HG03457 (cell line): ENCODE data around the gene HEXB.
"Not testable (repeated sequence)": the region's sequence is repeated elsewhere in the genome, so short reads cannot be mapped to it uniquely, and the experiment has no call there.

ENCODE experiments used
- ATAC-seq: cut with Tn5 transposase; IDR thresholded peaks from one replicate; pipeline ENCODE4 v1.9.1; 2021; ENCODE audit warnings: moderate number of reproducible peaks; ENCODE audit not compliant: unreplicated experiment

HEXB gene

DNA sequence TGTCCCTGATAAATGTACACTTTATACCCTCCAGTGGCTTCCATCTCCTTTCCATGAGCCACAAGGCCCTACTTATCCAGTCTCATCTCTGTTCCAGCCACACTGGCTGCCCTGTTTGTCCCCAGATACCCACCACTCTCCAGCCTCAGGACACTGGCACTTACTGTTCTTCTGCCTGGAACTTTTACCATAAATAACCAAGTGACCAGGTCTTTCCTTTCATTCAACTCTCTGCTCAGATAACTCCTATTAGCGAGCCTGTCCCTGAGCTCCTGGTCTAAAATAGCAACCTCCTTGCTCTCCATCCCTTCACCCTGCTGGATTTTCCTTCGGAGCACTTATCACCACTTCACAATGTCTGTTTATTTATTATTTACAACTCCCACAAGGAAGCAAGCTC is 27.9 kb upstream of the HEXB start:
- no peak for ATAC-seq

- ATAC-seq: no peak
Observed at GRCh38 chr5:74659172-74659571, 25.9 kb upstream of the HEXB start.

GRCh38 chr5:74660140-74660539 is 24.9 kb upstream of the HEXB start:
- no peak for ATAC-seq

DNA sequence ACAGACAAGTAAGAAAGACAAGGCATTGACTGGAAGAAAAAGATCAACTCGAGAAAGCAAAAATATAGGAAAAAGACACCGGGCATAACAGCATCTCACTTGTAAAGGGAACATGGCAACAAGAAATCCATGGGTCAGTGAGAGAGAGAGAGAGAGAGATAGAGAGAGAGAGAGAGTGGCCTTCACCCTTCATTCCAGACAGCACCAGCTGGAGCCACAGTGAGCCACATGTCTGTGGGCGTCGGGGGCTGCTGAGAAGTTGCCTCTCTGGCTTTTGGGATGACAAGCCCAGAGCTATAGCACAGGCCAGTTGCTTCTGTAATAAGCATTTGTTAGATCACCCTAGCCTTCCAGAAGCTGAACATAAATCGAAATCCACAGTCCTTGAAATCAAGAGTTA is 24.2 kb upstream of the HEXB start:
- ATAC-seq: no peak

DNA sequence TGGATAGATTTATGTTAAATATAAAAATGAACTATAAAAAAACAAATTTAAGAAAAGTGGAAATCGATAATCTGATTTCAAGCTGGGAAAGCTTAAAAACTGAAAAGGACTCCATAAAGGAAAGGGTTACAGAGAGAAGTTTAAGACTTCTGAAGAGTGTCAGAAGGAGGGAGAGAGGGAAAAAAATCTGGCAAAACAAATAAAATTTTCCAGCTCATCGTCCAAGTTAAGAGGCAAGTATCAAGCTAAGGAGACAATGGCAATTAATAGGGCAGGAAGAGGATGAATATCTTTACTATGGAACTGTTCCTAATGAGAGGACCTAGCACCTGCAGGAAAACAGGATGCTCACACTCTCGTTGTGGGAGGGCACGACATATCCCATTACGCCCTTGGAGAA is 20.5 kb upstream of the HEXB start:
- no peak for ATAC-seq

DNA sequence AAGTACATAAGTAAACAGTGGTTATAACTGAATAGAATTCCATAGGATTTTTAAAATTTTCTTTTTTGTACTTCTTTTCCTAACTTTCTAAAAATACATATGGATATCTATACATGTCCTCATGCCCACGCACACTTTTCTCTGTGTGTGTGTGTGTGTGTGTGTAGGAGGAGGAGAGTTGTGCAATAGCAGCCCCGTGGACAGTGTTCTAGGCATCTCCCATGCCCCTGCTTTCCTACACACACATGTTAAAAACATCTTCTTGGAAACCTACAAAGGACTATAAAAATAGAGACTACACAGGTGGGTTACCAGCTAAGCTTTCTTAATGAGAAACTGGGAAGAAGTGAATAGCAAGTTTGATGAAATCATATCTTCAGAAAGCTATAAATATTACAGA is 19.8 kb upstream of the HEXB start:
- ATAC-seq: no peak

DNA sequence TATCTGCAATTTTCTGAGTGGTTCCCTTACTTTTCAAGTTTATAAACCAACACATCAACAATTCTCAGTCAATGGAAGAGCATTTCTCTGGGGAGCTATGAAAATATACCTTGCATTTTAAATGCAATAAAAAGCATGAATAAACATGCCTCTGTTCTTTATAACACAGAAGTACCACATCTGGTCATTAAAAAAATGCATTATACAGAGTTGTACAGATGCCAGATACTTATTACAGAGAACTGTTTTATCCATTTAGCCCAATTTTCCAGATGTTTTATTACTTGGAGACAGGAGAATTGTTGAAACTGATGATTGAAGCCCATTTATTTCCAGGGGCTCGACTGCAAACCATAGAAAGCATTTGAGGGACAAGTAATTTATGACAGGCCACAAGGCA is 19.2 kb upstream of the HEXB start:
- no peak for ATAC-seq

DNA sequence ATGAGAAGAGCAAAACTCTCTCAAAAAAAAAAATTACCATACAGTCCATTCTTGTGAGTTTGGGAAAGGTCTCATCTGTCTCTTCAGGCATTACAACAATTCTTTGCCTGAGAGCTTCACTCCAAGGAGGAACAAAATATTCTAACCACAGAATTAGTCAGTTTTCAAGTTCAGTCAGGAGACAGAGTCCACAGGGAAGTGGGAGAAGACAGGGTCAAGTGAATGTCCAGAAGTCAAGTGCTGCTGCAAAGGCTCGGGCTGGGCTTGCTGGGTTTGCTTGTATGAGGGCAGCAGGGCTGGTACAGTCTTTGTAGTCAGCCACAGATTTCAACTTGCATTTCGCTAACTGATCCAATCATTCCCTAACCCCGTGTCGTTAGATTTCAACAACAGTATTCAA is 17.6 kb upstream of the HEXB start:
- no peak for ATAC-seq

GRCh38 chr5:74669821-74670220 is 15.2 kb upstream of the HEXB start:
- no peak for ATAC-seq

DNA sequence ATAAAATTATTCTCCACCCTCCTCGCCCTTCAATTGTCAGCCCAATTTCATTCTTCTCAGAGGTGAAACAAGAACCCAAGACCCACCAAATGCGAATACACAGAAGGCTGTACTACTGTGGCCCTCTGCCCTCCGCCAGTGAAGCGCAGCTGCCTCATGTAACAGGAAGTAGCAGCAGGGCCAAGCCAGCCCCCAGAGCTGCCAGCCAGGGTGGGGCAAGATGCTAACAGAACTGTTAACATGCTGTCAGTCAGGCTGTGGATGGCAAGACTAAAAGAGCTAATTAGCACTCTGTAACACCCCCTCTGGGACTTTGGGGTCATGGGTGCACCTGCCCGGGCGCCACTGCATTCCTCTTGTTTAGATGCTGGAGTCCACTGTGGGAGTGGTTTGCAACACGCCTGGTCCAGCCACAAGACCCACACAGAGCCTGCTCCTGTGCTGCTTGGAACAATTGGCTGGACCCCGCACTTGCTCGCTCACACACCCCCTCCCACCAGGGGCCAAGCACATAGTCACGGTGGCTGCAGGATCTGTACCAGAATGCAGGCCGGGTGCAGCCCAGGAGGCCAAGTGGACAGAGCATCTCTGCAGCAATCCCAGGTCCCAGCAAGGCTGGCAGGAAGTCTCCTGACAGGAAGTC is 14.5 kb upstream of the HEXB start:
- no peak for ATAC-seq

DNA sequence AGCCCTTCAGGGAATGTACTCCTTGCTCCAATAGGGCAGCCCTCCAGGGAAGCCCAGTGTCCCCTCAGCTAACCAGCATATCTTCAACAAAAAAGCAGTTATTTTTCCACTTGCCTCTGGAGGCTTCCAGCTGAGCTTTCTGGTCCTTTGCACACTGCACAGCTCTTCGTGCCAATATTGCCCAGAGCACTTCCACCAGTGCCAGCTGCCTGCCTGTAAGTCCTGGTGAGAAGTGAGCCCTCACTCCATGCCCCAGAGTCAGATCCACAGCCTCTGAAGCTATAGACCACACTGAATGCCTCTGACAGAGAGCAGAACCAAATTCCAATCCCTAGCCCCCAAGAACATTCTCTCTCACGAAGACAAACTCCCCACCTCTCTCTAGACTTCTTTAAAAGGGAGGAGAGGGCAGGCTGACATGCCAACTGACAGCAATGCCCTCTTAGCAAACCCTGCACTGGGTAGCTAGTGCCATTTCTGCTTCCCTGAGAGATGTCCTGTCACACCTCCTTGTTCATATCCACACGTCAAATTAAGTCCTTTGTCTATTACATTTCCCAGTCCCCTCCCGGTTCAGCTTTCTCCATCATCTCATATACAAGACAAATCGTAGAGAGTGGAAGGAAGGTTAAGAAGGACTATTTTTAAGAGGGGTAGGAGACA is 12.7 kb upstream of the HEXB start:
- no peak for ATAC-seq

GRCh38 chr5:74673011-74673790 is 11.8 kb upstream of the HEXB start:
- no peak for ATAC-seq

DNA sequence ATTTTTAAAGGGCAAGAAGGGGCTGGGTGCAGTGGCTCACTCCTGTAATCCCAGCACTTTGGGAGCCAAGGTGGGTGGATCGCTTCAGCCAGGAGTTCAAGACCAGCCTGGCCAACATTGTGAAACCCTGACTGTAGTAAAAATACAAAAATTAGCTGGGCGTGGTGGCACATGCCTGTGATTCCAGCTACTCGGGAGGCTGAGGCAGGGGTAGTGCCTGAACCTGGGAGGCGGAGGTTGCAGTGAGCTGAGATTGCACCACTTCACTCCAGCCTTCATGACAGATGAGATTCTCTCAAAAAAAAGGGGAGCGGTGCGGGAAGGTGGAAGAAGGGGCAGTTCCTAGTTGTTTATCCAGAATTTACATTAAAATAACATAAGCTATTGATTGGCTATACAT is 8.6 kb upstream of the HEXB start:
- not testable (repeated sequence) for ATAC-seq

- ATAC-seq: not testable (repeated sequence)
Observed at GRCh38 chr5:74678123-74678522, 6.9 kb upstream of the HEXB start.

DNA sequence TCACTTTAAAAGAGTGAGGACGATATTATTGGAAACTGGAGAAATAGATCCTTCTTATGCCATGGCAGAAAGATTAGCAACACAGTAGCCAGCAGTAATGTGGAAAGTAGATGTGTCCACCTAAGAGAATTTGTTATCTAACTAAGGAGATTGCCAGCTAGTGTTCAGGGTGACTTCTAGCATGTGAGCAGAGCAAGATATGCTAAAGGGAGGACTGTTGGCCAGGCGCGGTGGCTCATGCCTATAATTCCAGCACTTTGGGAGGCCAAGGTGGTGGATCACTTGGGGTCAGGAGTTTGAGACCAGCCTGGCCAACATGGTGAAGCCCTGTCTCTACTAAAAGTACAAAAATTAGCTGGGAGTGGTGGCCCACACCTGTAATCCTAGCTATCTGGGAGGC is 5.7 kb upstream of the HEXB start:
- not testable (repeated sequence) for ATAC-seq

DNA sequence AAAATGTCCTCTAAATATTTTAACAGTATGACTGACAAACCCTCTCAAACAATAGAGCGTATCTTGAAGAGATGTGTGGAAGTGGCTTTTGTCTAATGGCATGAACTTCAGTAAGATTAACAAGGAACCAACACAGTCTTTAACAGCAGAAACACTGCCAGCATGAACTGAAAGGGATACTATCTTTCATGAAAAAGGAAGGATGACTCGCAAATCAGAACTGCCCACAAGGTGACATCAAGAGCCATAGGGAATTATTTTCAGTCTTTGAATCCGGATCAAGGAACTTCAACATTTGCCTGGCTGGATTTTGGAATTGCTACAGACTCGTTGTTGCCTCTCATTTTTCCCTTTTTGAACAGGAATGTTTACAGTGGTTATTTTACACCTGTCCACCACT is 5.1 kb upstream of the HEXB start:
- no peak for ATAC-seq

DNA sequence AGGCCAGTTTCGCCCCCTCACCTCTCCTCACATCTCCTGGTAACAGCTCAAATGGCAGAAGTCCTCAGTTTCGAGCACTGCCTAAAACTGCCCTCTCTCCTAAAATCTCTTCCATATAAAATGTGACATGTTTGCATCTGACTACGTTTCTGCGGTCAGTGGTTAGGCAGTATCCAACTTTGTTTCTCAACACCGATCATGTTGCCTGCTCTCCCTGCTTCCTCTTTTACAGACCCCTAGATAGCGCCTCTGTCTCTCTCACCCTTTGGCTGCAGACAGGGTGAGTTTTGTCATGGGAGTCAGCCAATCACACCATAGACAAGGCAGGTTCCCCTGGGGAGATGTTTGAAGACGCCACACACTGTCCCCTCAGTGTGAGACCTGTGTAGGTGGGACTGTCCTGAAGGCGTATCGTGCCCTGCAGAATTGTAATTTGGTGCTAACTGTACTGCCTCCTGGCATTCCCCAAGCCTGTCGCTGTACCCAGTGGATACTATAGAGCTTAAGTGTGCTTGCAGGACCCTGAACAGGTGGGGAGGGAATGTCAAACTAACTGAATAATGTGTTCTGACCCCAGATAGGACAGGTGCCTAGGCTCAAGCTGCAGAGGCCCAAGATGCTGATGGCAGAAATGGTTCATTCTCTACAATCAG is 1.1 kb downstream of the HEXB start:
- ATAC-seq: peak; percentile 41

DNA sequence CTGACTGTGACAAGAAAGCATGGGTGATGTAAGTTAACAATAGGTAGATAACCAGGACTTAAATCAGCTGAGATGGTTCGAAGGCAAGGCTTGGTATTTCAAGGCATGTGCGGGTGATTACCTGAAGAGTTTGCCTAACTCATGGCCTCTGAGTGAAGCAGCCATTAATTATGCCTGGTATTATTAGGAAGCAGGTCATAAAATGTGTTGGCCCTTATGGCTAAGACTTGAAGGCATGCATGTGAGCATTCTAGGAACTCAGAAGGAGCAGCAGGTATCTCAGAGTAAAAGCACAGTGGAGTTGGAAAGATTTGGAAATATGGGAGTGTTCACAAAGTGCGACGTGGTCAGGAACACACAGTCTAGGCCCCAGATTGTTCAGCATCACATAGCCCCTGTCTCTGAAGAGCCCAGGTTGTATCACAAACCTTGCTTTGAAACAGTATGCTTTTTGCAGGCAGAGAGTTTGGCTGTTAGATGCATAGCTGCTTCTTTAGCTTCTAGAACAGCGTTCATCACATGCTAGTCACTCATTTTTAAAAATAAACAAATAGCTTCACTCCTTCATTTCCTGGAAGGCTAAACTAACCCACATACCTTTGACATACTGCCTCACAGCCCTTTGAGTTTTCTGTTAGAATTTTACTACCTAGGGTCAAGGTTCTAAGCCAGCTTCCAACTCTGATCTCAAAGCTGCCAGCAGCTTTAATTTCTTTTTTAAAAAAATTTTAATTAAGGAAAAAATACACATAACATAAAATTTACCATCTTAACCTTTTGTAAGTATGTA is 2.1 kb downstream of the HEXB start:
- ATAC-seq: no peak

- no peak for ATAC-seq
Observed at GRCh38 chr5:74693191-74693590, 8.2 kb downstream of the HEXB start.

DNA sequence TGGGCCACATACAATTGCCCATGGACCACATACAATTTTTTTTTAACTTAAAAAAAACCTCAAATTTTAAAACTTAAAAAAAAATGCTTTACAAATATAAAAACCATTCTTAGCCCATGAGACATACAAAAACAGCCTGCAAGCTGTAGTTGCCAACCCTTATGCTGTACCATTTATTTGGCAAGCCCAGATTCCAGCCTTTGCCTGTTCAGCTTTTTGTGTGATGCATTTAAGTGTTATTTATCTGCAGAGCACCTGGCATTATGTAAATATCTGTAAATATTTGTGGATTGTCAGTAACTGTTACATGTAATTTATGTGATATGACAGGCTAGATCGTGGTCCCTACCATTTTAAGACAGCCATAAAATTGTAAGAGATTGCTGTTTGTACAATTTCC is 32.6 kb downstream of the HEXB start:
- ATAC-seq: no peak

GRCh38 chr5:74722271-74722670 is 37.2 kb downstream of the HEXB start:
- ATAC-seq: no peak
